ENCODE measurements around the gene HTRA2. TPM values are rescaled to one million over a fixed set of nuclear protein-coding genes. Genes with fewer than 3 reads are reported as not detected.

Gene HTRA2
- total RNA-seq, 4 donors from 2014 or later = 25.0 to 37.6 (median 29.1) TPM

DNA sequence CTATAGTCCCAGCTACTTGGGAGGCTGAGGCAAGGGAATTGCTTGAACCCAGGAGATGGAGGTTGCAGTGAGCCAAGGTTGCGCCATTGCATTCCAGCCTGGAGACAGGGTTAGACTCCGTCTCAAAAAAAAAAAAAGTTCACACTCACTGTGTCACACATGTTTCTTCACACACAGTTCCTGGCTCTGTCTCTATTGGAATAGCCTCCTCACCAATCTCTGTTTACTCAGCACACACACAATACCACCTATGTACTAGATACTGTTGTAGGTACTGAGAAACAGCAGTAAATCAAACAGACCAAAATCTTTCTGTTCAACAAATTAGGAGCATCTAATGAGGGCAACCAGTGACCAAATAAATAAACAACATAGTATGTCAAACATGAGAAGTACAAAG, 43.6 kb upstream of the HTRA2 start:
- no peak overlapping the region for H3K27ac ChIP-seq
- WGBS, 2 donors (ENCODE audit: low coverage in 1 of 2) = 75 to 100% methylated on average over 1 to 2 of the region's 2 CpGs
- no peak for TF ChIP-seq CTCF (IDR thresholded peaks at IDR 0.05)
- TF ChIP-seq POLR2AphosphoS5 (IDR thresholded peaks at IDR 0.05) = no peak
- H3K4me1 ChIP-seq = peaks cover 0 to 27% (median 16%) of the 10 kb centered on the region in 3 donors
- H3K4me3 ChIP-seq = no peak overlapping the region
- H3K27me3 ChIP-seq = no peaks in the 10 kb centered on the region
- no peak for ATAC-seq
- H3K36me3 ChIP-seq = peaks cover 0 to 73% of the 10 kb centered on the region in 2 donors
- H3K9me3 ChIP-seq = no peaks in the 10 kb centered on the region

- no peak overlapping the region for H3K27ac ChIP-seq
- peaks cover 0 to 8% (median 2%) of the 10 kb centered on the region in 3 donors for H3K4me1 ChIP-seq
- no peaks in the 10 kb centered on the region for H3K9me3 ChIP-seq
- peaks cover 0 to 95% of the 10 kb centered on the region in 2 donors for H3K36me3 ChIP-seq
- TF ChIP-seq EP300 (IDR thresholded peaks at IDR 0.05) (no peak), CTCF (IDR thresholded peaks at IDR 0.05) (no peak), POLR2A (IDR thresholded peaks at IDR 0.05) (no peak), POLR2AphosphoS5 (IDR thresholded peaks at IDR 0.05) (no peak)
- no peak overlapping the region for H3K4me3 ChIP-seq
- H3K27me3 ChIP-seq = no peaks in the 10 kb centered on the region
- 88 to 92% methylated on average over 5 to 6 of the region's 9 CpGs for WGBS, 2 donors (ENCODE audit: low coverage in 1 of 2)
- no peak for ATAC-seq
These were observed 40.9 kb upstream of the HTRA2 start for GRCh38 chr2:74488643-74489481.

DNA sequence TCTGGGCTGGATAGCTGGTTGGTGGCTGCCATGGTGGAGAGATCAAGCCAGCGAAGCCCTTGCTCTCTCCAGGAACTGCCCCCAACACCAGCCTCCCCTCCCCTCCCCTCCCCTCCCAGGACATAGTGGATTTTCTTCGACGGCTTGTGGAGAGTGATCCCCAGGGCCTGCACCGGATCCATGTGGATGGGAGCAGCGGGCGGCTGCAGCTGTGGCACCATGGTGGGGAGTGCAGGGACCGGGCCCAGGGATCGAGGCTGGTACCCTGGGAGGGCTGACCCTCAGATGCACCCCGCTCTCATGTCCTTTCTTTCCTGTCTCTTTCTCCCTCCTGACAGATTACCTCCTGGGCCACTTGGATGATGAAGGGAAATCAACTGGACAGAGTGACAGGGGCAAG, 39.8 kb upstream of the HTRA2 start:
- no peak for TF ChIP-seq POLR2AphosphoS5 (IDR thresholded peaks at IDR 0.05)
- TF ChIP-seq POLR2A (IDR thresholded peaks at IDR 0.05) = no peak
- no peak for TF ChIP-seq EP300 (IDR thresholded peaks at IDR 0.05)
- no peak for TF ChIP-seq CTCF (IDR thresholded peaks at IDR 0.05)
- no peak for ATAC-seq
- no peaks in the 10 kb centered on the region for H3K4me1 ChIP-seq
- H3K4me3 ChIP-seq = no peak overlapping the region
- 88% methylated on average over 1 of the region's 9 CpGs; no CpG with 5 or more reads in 1 of the 2 donors for WGBS, 2 donors (ENCODE audit: low coverage in 1 of 2)
- no peaks in the 10 kb centered on the region for H3K9me3 ChIP-seq
- peaks cover 0 to 100% of the 10 kb centered on the region in 2 donors for H3K36me3 ChIP-seq
- no peaks in the 10 kb centered on the region for H3K27me3 ChIP-seq
- no peak overlapping the region for H3K27ac ChIP-seq

DNA sequence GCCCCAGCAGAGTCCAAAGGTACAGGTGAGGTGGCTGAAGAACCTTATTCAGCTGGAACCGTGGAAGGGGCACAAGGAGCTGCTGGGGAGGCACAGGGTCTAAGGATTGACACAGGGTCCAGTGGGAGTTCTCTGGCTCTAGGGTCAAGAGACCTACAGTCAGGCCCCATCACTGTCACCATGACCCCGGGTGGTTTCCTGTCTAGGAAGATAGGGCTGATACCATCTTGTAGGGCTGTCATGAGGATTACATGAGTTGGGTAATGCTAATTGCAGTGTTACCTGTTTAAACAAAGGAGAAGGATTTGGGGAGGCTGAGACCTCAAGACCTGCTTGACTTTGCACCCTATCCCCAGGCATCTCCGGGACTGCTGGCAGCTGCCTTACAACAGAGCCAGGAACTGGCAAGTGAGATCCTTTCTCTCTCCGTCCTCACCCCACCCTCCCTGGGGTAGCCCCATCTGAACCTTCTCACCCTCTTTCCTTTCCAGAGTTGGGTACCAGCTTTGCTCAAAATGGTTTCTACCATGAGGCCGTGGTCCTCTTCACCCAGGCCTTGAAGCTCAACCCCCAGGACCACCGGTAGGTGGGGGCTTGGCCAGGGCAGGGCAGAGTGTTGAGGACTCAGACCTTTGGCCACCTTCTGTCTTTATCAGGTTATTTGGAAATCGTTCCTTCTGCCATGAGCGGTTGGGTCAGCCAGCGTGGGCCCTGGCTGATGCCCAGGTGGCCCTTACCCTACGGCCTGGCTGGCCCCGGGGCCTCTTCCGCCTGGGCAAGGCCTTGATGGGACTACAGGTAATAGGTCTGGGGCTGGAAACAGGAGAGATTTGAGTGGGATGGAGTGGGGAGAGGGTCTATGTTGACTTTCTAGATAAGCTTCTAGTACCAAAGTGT, 37.8 kb upstream of the HTRA2 start:
- WGBS, 2 donors (ENCODE audit: low coverage in 1 of 2) = 81 to 92% methylated on average over 6 of the region's 12 CpGs
- TF ChIP-seq POLR2A (IDR thresholded peaks at IDR 0.05) = no peak
- TF ChIP-seq POLR2AphosphoS5 (IDR thresholded peaks at IDR 0.05) = no peak
- no peak for TF ChIP-seq EP300 (IDR thresholded peaks at IDR 0.05)
- no peak for TF ChIP-seq CTCF (IDR thresholded peaks at IDR 0.05)
- peaks cover 4% of the 10 kb centered on the region for H3K27me3 ChIP-seq
- H3K4me1 ChIP-seq = no peaks in the 10 kb centered on the region
- no peak for ATAC-seq
- H3K9me3 ChIP-seq = no peaks in the 10 kb centered on the region
- H3K4me3 ChIP-seq = no peak overlapping the region
- no peak overlapping the region for H3K27ac ChIP-seq
- peaks cover 0 to 81% of the 10 kb centered on the region in 2 donors for H3K36me3 ChIP-seq
